Measurements from ENCODE around the gene PLXNA1. TPM values are rescaled to one million over a fixed set of nuclear protein-coding genes. Genes with fewer than 3 reads are reported as not detected.

The PLXNA1 gene
- total and polyA plus RNA-seq, 2 experiments from 2014 or later: 19.7 to 35.1 TPM

GRCh38 chr3:127000761-127001160 lies 17.8 kb downstream of the PLXNA1 start:
- H3K9me3 ChIP-seq (ENCODE audit: low read depth): no peaks in the 10 kb centered on the region
- H3K4me2 ChIP-seq: no peak overlapping the region
- peaks cover 14% of the 10 kb centered on the region for H3K4me1 ChIP-seq (ENCODE audit: insufficient read depth)
- no peaks in the 10 kb centered on the region for H3K36me3 ChIP-seq (replicated peaks; ENCODE audit: insufficient read depth, low read depth)
- H3K9me2 ChIP-seq (replicated peaks; ENCODE audit: insufficient read depth): no peaks in the 10 kb centered on the region
- H3K79me2 ChIP-seq: peaks cover 17% of the 10 kb centered on the region
- no peak for DNase-seq (ENCODE audit: low spot score)
- no peak overlapping the region for H3K27ac ChIP-seq
- H3K4me3 ChIP-seq: no peak overlapping the region
- WGBS (ENCODE audit: low lambda C conversion rate, missing lambda C conversion rate): 94% methylated on average over 12 of the region's 12 CpGs
- H2AFZ ChIP-seq: no peak overlapping the region
- peaks cover 27% of the 10 kb centered on the region for H4K20me1 ChIP-seq (ENCODE audit: insufficient read depth, poor library complexity, severe bottlenecking)
- TF ChIP-seq EZH2 (IDR thresholded peaks at IDR 0.05; ENCODE audit: borderline replicate concordance): no peak
- no peaks in the 10 kb centered on the region for H3K27me3 ChIP-seq

- H3K79me2 ChIP-seq: peaks cover 12% of the 10 kb centered on the region
- peaks cover 14% of the 10 kb centered on the region for H3K4me1 ChIP-seq (ENCODE audit: insufficient read depth)
- TF ChIP-seq CTCF (IDR thresholded peaks at IDR 0.05; ENCODE audit: poor library complexity) (no peak), EZH2 (IDR thresholded peaks at IDR 0.05; ENCODE audit: borderline replicate concordance) (no peak), EZH2phosphoT487 (IDR thresholded peaks at IDR 0.05; ENCODE audit: low read depth, severe bottlenecking, unreplicated experiment) (no peak)
- no peaks in the 10 kb centered on the region for H3K27me3 ChIP-seq
- peaks cover 21% of the 10 kb centered on the region for H4K20me1 ChIP-seq (ENCODE audit: insufficient read depth, poor library complexity, severe bottlenecking)
- peak overlapping the region; percentile 54 for H3K27ac ChIP-seq
- H3K4me2 ChIP-seq: peak overlapping the region; percentile 44
- 82% methylated on average over 19 of the region's 23 CpGs for WGBS (ENCODE audit: low lambda C conversion rate, missing lambda C conversion rate)
- DNase-seq (ENCODE audit: low spot score): no peak
- no peak overlapping the region for H2AFZ ChIP-seq
- no peaks in the 10 kb centered on the region for H3K36me3 ChIP-seq (replicated peaks; ENCODE audit: insufficient read depth, low read depth)
- no peaks in the 10 kb centered on the region for H3K9me3 ChIP-seq (ENCODE audit: low read depth)
- H3K4me3 ChIP-seq: no peak overlapping the region
- no peaks in the 10 kb centered on the region for H3K9me2 ChIP-seq (replicated peaks; ENCODE audit: insufficient read depth)
These were observed 18.7 kb downstream of the PLXNA1 start for GRCh38 chr3:127001486-127002194.

GRCh38 chr3:127002195-127003174 lies 19.6 kb downstream of the PLXNA1 start:
- no peak overlapping the region for H3K4me3 ChIP-seq
- peaks cover 14% of the 10 kb centered on the region for H4K20me1 ChIP-seq (ENCODE audit: insufficient read depth, poor library complexity, severe bottlenecking)
- H2AFZ ChIP-seq: no peak overlapping the region
- no peaks in the 10 kb centered on the region for H3K36me3 ChIP-seq (replicated peaks; ENCODE audit: insufficient read depth, low read depth)
- 45% methylated on average over 25 of the region's 26 CpGs for WGBS (ENCODE audit: low lambda C conversion rate, missing lambda C conversion rate)
- peaks cover 14% of the 10 kb centered on the region for H3K4me1 ChIP-seq (ENCODE audit: insufficient read depth)
- H3K27me3 ChIP-seq: no peaks in the 10 kb centered on the region
- peaks cover 7% of the 10 kb centered on the region for H3K79me2 ChIP-seq
- H3K9me2 ChIP-seq (replicated peaks; ENCODE audit: insufficient read depth): no peaks in the 10 kb centered on the region
- H3K27ac ChIP-seq: peak overlapping the region; percentile 86
- H3K4me2 ChIP-seq: peak overlapping the region; percentile 44
- H3K9me3 ChIP-seq (ENCODE audit: low read depth): no peaks in the 10 kb centered on the region
- DNase-seq (ENCODE audit: low spot score): peak; percentile 88
- no peak for TF ChIP-seq EZH2 (IDR thresholded peaks at IDR 0.05; ENCODE audit: borderline replicate concordance)
- TF ChIP-seq EZH2phosphoT487 (IDR thresholded peaks at IDR 0.05; ENCODE audit: low read depth, severe bottlenecking, unreplicated experiment): no peak
- TF ChIP-seq CTCF (IDR thresholded peaks at IDR 0.05; ENCODE audit: poor library complexity): peak; percentile 59

- no peak overlapping the region for H3K27ac ChIP-seq
- H3K9me2 ChIP-seq (replicated peaks; ENCODE audit: insufficient read depth): no peaks in the 10 kb centered on the region
- 96% methylated on average over 12 of the region's 12 CpGs for WGBS (ENCODE audit: low lambda C conversion rate, missing lambda C conversion rate)
- H4K20me1 ChIP-seq (ENCODE audit: insufficient read depth, poor library complexity, severe bottlenecking): peaks cover 8% of the 10 kb centered on the region
- H3K36me3 ChIP-seq (replicated peaks; ENCODE audit: insufficient read depth, low read depth): no peaks in the 10 kb centered on the region
- H2AFZ ChIP-seq: no peak overlapping the region
- no peaks in the 10 kb centered on the region for H3K27me3 ChIP-seq
- H3K4me2 ChIP-seq: no peak overlapping the region
- no peak for TF ChIP-seq EZH2phosphoT487 (IDR thresholded peaks at IDR 0.05; ENCODE audit: low read depth, severe bottlenecking, unreplicated experiment)
- no peak for TF ChIP-seq EZH2 (IDR thresholded peaks at IDR 0.05; ENCODE audit: borderline replicate concordance)
- no peak for TF ChIP-seq CTCF (IDR thresholded peaks at IDR 0.05; ENCODE audit: poor library complexity)
- H3K4me3 ChIP-seq: no peak overlapping the region
- DNase-seq (ENCODE audit: low spot score): no peak
- H3K9me3 ChIP-seq (ENCODE audit: low read depth): no peaks in the 10 kb centered on the region
- peaks cover 14% of the 10 kb centered on the region for H3K4me1 ChIP-seq (ENCODE audit: insufficient read depth)
- peaks cover 4% of the 10 kb centered on the region for H3K79me2 ChIP-seq
These were observed 20.2 kb downstream of the PLXNA1 start for GRCh38 chr3:127003175-127003555.
